GM23248 (cell line): Measurements from ENCODE around the gene ZMYND11. TPM values are rescaled to one million over a fixed set of nuclear protein-coding genes. Genes with fewer than 3 reads are reported as not detected.
A peak's percentile ranks its signal among the peaks of the same experiment; 100 is the strongest.

Source experiments
- DNase-seq: peaks from one replicate; pipeline ENCODE4 v3.0.0-alpha.2; 2015
- H2AFZ ChIP-seq: fragments of 200-600 bp; sonication (generic); 2 replicates; pipeline ENCODE4 v1.6.1; 2016; ENCODE audit warnings: antibody characterized with exemption
- H3F3A ChIP-seq: fragments of 200-600 bp; sonication (generic); 2 replicates; pipeline ENCODE4 v1.6.1; 2016; ENCODE audit warnings: mild to moderate bottlenecking, antibody characterized with exemption, mixed run types; ENCODE audit not compliant: insufficient read depth
- H3K27ac ChIP-seq: fragments of 200-600 bp; sonication (generic); 2 replicates; pipeline ENCODE4 v1.5.1; 2016; ENCODE audit warnings: mild to moderate bottlenecking
- H3K27me3 ChIP-seq: fragments of 200-600 bp; sonication (generic); replicated peaks from 2 replicates; pipeline ENCODE4 v1.6.1; 2016; ENCODE audit warnings: mild to moderate bottlenecking; ENCODE audit not compliant: insufficient read depth
- H3K36me3 ChIP-seq: fragments of 200-600 bp; sonication (generic); 2 replicates; pipeline ENCODE4 v1.6.1; 2016; ENCODE audit warnings: low read depth, mild to moderate bottlenecking
- H3K4me1 ChIP-seq: fragments of 200-600 bp; sonication (generic); 2 replicates; pipeline ENCODE4 v1.6.1; 2016; ENCODE audit warnings: mild to moderate bottlenecking; ENCODE audit not compliant: insufficient read depth
- H3K4me2 ChIP-seq: fragments of 200-600 bp; sonication (generic); one replicate; pipeline ENCODE4 v1.6.1; 2016; ENCODE audit warnings: mild to moderate bottlenecking; ENCODE audit not compliant: unreplicated experiment
- H3K4me3 ChIP-seq: fragments of 200-600 bp; sonication (generic); 2 replicates; pipeline ENCODE4 v1.5.1; 2016; ENCODE audit warnings: mild to moderate bottlenecking
- H3K79me2 ChIP-seq: fragments of 200-600 bp; sonication (generic); 2 replicates; pipeline ENCODE4 v1.6.1; 2016; ENCODE audit warnings: mild to moderate bottlenecking; ENCODE audit not compliant: insufficient read depth
- H3K9ac ChIP-seq: fragments of 200-600 bp; sonication (generic); 2 replicates; pipeline ENCODE4 v1.6.1; 2016; ENCODE audit warnings: mild to moderate bottlenecking
- H3K9me2 ChIP-seq: fragments of 200-600 bp; sonication (generic); 2 replicates; pipeline ENCODE4 v1.6.1; 2016; ENCODE audit warnings: mixed run types, mild to moderate bottlenecking, moderate library complexity; ENCODE audit not compliant: insufficient read depth
- H3K9me3 ChIP-seq: fragments of 200-600 bp; sonication (generic); one replicate; pipeline ENCODE4 v1.6.1; 2017; ENCODE audit warnings: low read depth
- H4K20me1 ChIP-seq: fragments of 200-600 bp; sonication (generic); 2 replicates; pipeline ENCODE4 v1.6.0; 2016; ENCODE audit not compliant: insufficient read depth
- EZH2 ChIP-seq: fragments of 200-600 bp; sonication (generic); IDR thresholded peaks from 2 replicates; pipeline ENCODE4 v1.6.1; 2018; ENCODE audit warnings: antibody characterized with exemption, mild to moderate bottlenecking; ENCODE audit not compliant: insufficient read depth, poor library complexity, severe bottlenecking
- EZH2phosphoT487 ChIP-seq: fragments of 200-600 bp; sonication (generic); IDR thresholded peaks from 2 replicates; pipeline ENCODE4 v1.6.1; 2018; ENCODE audit warnings: antibody characterized with exemption, moderate library complexity, mild to moderate bottlenecking, low read depth; ENCODE audit not compliant: insufficient read depth
- WGBS, 2 experiments: methylation state at CpG; one replicate each; pipeline ENCODE4 v1.1.6; 2015 to 2017; ENCODE audit warnings: low lambda C conversion rate in 2 of 2, low coverage in 1 of 2; ENCODE audit errors: missing lambda C conversion rate in 2 of 2; 5-methylcytosine and 5-hydroxymethylcytosine counted together
- in situ Hi-C: fragments of 300-500 bp; cut with MboI; formaldehyde crosslinking; loops from 2 replicates; pipeline ENCODE4 v1.15.0; 2020
- polyA plus RNA-seq: library from polyadenylated mRNA; unstranded; fragments of >200 nt; fragmentation: Nextera tagmentation; extraction: Ambion mirVana; gene quantifications from 2 replicates; pipeline ENCODE4 v1.2.1, GENCODE V29; 2016
- total RNA-seq: library from RNA; depleted of rRNA; stranded (reverse); fragments of >200 nt; shearing (Covaris generic); gene quantifications from 2 replicates; pipeline ENCODE4 v1.2.3, GENCODE V29; 2014

ZMYND11 gene
- total and polyA plus RNA-seq, 2 experiments from 2014 or later = 47.1 to 63.4 TPM

DNA sequence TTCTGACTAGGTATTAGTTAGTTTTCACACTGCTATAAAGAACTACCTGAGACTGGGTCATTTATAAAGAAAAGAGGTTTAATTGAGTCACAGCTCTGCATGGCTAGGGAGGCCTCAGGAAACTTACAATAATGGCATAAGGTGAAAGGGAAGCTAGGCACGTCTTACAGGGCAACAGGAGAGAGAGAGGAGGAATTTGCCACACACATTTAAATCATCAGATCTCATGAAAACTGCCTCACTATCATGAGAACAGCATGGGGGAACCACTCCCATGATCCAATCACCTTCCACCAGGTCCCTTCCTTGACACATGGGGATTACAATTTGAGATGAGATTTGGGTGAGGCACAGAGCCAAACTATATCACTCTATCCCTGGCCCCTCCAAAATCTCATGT, 40.6 kb upstream of the ZMYND11 start:
- H3K27me3 ChIP-seq = 0 out of 2 replicates have a peak, but pooled peaks cover 6% of the 10 kb centered on the region
- no peaks in the 10 kb centered on the region for H3K4me1 ChIP-seq
- H3K9me2 ChIP-seq = no peaks in the 10 kb centered on the region
- no peak overlapping the region for H3K4me3 ChIP-seq
- no peaks in the 10 kb centered on the region for H3K36me3 ChIP-seq
- no peaks in the 10 kb centered on the region for H4K20me1 ChIP-seq
- H3K9ac ChIP-seq = no peak overlapping the region
- WGBS, 2 experiments = 0 to 7% methylated on average over 1 of the region's 1 CpG
- H3K79me2 ChIP-seq = no peaks in the 10 kb centered on the region
- in situ Hi-C loops = no loop called here
- TF ChIP-seq EZH2phosphoT487 = no peak
- no peak for TF ChIP-seq EZH2
- no peak overlapping the region for H2AFZ ChIP-seq
- H3F3A ChIP-seq = no peaks in the 10 kb centered on the region
- no peak overlapping the region for H3K4me2 ChIP-seq
- no peak overlapping the region for H3K27ac ChIP-seq
- no peaks in the 10 kb centered on the region for H3K9me3 ChIP-seq
- no peak for DNase-seq

- Histone ChIP-seq H3K4me1 (no peaks in the 10 kb centered on the region), H3F3A (no peaks in the 10 kb centered on the region), H4K20me1 (no peaks in the 10 kb centered on the region), H2AFZ (no peak overlapping the region), H3K9me2 (no peaks in the 10 kb centered on the region), H3K36me3 (no peaks in the 10 kb centered on the region), H3K4me3 (no peak overlapping the region), H3K9me3 (no peaks in the 10 kb centered on the region), H3K27ac (no peak overlapping the region), H3K9ac (no peak overlapping the region), H3K79me2 (no peaks in the 10 kb centered on the region), H3K4me2 (no peak overlapping the region), H3K27me3 (0 out of 2 replicates have a peak, but pooled peaks cover 6% of the 10 kb centered on the region)
- in situ Hi-C loops = no loop called here
- DNase-seq = peak; percentile 5
- TF ChIP-seq EZH2 = no peak
- no peak for TF ChIP-seq EZH2phosphoT487
- WGBS, 2 experiments = 9% methylated on average over 2 of the region's 2 CpGs
These were observed 39.7 kb upstream of the ZMYND11 start for GRCh38 chr10:95356-96115.

DNA sequence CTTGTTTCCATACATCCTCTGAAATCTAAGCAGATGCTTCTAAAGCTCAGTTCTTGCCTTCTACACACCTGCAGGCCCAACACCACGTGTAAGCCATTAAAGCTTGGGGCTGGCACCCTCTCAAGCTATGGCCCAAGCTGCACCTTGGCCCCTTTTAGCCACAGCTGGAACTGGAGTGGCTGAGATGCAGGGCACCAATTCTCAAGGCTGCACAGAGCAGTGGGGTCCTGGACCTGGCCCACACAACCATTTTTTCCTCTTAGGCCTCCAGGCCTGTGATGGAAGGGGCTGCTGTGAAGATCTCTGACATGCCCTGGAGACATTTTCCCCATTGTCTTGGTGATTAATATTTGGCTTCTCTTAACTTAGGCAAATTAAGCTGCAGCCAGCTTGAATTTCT, 38.8 kb upstream of the ZMYND11 start:
- Histone ChIP-seq H3K9me3 (no peaks in the 10 kb centered on the region), H3K27ac (no peak overlapping the region), H3K4me1 (no peaks in the 10 kb centered on the region), H3K36me3 (no peaks in the 10 kb centered on the region), H2AFZ (no peak overlapping the region), H3K9me2 (no peaks in the 10 kb centered on the region), H3K4me3 (no peak overlapping the region), H3K4me2 (no peak overlapping the region), H3K79me2 (no peaks in the 10 kb centered on the region), H3K9ac (no peak overlapping the region), H4K20me1 (no peaks in the 10 kb centered on the region), H3K27me3 (0 out of 2 replicates have a peak, but pooled peaks cover 6% of the 10 kb centered on the region), H3F3A (no peaks in the 10 kb centered on the region)
- in situ Hi-C loops = no loop called here
- DNase-seq = no peak
- TF ChIP-seq EZH2 (no peak), EZH2phosphoT487 (no peak)
- WGBS, 2 experiments = 0% methylated on average over 1 of the region's 1 CpG

GRCh38 chr10:104416-104815, 30.8 kb upstream of the ZMYND11 start:
- Histone ChIP-seq H3K4me3 (no peak overlapping the region), H3K9ac (no peak overlapping the region), H3K4me1 (no peaks in the 10 kb centered on the region), H3K9me2 (no peaks in the 10 kb centered on the region), H3K27me3 (peaks cover 11% of the 10 kb centered on the region; the same call in 1 of the 2 replicates), H3K9me3 (no peaks in the 10 kb centered on the region), H3K36me3 (no peaks in the 10 kb centered on the region), H3K4me2 (no peak overlapping the region), H3K27ac (no peak overlapping the region), H4K20me1 (no peaks in the 10 kb centered on the region), H3K79me2 (no peaks in the 10 kb centered on the region), H3F3A (no peaks in the 10 kb centered on the region), H2AFZ (no peak overlapping the region)
- in situ Hi-C loops = no loop called here
- no peak for DNase-seq
- TF ChIP-seq EZH2phosphoT487 (no peak), EZH2 (no peak)
- WGBS, 2 experiments = 5 to 25% methylated on average over 2 to 3 of the region's 4 CpGs
